NB4 (cell line): ENCODE results near the gene CRADD.
"Not testable (repeated sequence)": the region's sequence is repeated elsewhere in the genome, so short reads cannot be mapped to it uniquely, and the experiment has no call there.

Experiments used
- DNase-seq: peaks from one replicate; pipeline ENCODE4 v3.0.0; 2010; ENCODE audit warnings: low read depth
- H3K4me3 ChIP-seq: one replicate; pipeline ENCODE4 v1.5.1; 2011; ENCODE audit warnings: mild to moderate bottlenecking, low read depth, low read length, moderate library complexity
- MYC ChIP-seq: IDR thresholded peaks from 2 replicates; pipeline ENCODE4 v1.6.1; 2011; ENCODE audit warnings: low read depth, low read length
- POLR2A ChIP-seq: IDR thresholded peaks from 2 replicates; pipeline ENCODE4 v1.6.1; 2011; ENCODE audit warnings: mild to moderate bottlenecking; ENCODE audit not compliant: insufficient read length; ENCODE audit errors: extremely low read depth
- TF ChIP-seq, protein P1 (sequence below): IDR thresholded peaks from one replicate; pipeline ENCODE4 v1.5.1; 2012; ENCODE audit warnings: low read depth, low read length
- TF ChIP-seq, protein P2 (sequence below): IDR thresholded peaks from 2 replicates; pipeline ENCODE4 v1.6.1; 2011; ENCODE audit warnings: low read depth, low read length

The CRADD gene

DNA sequence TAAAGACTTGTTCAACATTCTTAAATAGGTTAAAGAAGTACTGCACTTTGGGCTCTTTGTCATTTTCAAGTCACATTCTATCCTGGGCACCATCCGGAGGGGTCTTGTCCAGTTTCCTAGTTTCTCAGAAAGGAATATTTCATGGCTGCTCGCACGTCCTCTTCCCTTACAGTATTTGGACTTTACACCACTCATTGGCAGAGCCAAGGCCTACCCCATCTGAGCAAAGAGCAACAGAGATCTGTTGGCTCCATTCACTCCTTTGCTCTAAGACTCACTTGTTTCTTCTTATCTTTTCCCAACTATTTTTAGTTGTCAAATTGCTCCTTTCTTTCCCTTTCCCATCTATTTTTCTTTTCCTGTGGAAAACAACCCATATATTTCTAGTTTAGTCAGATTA lies 118.2 kb downstream of the CRADD start:
- DNase-seq: no peak
- no peak overlapping the region for H3K4me3 ChIP-seq

DNA sequence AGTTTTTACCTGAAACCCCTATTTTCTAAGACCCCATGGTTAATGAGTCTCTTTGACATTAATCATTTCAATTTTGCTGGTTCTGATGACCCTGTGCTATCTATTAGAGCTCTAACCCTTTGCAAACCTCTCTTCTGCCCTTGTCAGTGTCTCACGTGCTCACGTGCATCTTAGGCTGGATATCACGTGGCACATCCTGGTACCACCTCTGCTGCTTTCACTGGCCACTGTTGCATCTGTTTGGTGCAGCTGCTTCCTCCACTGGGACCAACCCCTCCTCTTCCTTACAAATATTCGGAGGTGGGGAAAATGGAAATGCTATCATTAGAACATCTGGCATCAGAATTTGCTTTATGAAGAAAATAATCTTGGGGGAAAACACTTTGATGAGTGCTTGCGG lies 119.6 kb downstream of the CRADD start:
- no peak for DNase-seq
- H3K4me3 ChIP-seq: no peak overlapping the region
- TF ChIP-seq, protein P1, sequence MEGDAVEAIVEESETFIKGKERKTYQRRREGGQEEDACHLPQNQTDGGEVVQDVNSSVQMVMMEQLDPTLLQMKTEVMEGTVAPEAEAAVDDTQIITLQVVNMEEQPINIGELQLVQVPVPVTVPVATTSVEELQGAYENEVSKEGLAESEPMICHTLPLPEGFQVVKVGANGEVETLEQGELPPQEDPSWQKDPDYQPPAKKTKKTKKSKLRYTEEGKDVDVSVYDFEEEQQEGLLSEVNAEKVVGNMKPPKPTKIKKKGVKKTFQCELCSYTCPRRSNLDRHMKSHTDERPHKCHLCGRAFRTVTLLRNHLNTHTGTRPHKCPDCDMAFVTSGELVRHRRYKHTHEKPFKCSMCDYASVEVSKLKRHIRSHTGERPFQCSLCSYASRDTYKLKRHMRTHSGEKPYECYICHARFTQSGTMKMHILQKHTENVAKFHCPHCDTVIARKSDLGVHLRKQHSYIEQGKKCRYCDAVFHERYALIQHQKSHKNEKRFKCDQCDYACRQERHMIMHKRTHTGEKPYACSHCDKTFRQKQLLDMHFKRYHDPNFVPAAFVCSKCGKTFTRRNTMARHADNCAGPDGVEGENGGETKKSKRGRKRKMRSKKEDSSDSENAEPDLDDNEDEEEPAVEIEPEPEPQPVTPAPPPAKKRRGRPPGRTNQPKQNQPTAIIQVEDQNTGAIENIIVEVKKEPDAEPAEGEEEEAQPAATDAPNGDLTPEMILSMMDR: no peak
- TF ChIP-seq, protein P2, sequence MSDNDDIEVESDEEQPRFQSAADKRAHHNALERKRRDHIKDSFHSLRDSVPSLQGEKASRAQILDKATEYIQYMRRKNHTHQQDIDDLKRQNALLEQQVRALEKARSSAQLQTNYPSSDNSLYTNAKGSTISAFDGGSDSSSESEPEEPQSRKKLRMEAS: no peak

More for the DNA sequence above, 118.2 kb downstream of the CRADD start:
- TF ChIP-seq POLR2A (no peak), MYC (no peak)
- TF ChIP-seq, protein P2: no peak
- TF ChIP-seq, protein P1: no peak

DNA sequence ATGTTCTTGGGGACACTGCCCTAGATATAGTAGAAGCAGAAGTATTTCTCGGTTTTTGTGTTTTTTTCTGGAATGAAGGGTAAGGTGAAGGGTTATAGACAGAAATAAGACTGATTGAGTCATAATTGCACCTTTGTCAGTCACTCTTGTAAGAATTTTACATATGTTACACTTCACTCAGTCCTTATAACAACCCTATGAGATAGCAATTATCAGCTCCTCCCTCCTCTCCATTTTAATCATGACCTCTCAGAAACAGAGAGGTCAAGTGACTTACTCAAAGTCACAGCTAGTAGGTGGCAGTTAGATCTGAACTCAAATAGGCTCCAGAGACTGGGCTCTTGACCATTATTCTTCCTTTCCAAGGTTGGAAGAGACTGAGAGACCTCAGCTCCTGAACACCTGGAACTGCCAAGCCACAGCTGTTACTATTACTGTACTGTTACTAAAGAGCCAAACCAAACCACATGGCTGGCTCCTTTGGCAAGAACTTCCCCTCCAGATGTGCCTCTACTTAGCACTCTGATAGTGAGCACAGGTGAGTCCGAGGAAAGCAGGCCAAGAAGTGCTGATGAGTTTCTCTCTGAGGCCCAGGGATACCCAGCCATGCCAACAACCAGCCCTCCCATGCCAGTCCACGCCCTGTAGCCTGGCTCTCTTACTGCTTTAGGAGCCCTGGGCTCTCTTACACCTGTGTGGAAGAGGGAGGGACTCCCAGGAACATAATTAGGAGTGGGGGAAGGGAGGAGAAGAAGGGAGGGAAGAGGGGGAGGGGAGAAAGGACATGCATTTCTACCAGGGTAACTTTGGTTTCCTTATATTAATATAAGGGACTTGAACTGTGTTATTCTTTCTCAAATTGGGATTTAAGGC lies 121.3 kb downstream of the CRADD start:
- no peak overlapping the region for H3K4me3 ChIP-seq
- no peak for DNase-seq
- no peak for TF ChIP-seq MYC
- TF ChIP-seq POLR2A: no peak
- TF ChIP-seq, protein P2: no peak
- TF ChIP-seq, protein P1: no peak

DNA sequence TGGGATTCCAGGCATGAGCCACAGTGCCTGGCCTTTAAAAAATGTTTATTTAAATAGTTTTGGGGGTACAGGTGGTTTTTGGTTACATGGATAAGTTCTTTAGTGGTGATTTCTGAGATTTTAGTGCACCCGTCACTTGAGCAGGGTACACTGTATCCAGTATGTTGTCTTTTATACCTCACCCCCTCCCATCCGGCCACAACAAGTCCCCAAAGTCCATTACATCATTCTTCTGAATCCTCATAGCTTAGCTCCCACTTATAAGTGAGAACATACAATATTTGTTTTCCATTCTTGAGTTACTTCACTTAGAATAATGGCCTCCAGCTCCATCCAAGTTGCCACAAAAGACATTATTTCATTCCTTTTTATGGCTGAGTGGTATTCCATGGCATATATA lies 124.5 kb downstream of the CRADD start:
- not testable (repeated sequence) for H3K4me3 ChIP-seq, DNase-seq

DNA sequence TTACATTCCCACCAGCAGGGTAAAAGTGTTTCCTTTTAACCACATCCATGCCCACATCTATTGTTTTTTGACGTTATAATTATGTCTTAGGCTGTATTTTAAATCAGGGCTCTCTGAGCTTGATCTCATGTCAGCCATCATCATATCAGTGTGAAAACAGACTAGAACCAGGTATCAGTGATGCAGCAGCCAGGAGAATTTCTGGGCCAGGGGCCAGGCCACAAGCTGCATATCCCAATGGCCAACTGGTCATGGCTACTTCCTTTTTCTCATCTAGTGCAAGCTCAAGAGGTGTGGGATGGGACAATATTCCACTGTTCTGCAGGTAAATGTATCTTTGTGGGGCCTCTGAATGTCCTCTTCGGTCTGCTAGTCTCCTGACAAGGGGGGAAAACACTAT lies 125.1 kb downstream of the CRADD start:
- no peak overlapping the region for H3K4me3 ChIP-seq

More for the DNA sequence above, 125.1 kb downstream of the CRADD start:
- TF ChIP-seq MYC (no peak), POLR2A (no peak)
- TF ChIP-seq, protein P1: no peak
- TF ChIP-seq, protein P2: no peak
- DNase-seq: no peak
